RPMI7951 (cell line): ENCODE results near the gene GDF2. TPM values are rescaled to one million over a fixed set of nuclear protein-coding genes. Genes with fewer than 3 reads are reported as not detected.

ENCODE experiments used
- DNase-seq: peaks from one replicate; pipeline ENCODE4 v3.0.0-alpha.2; 2012; ENCODE audit warnings: low read depth
- total RNA-seq: library from RNA; depleted of rRNA; stranded (reverse); fragments of >200 nt; shearing (Covaris generic); gene quantifications from 2 replicates; pipeline ENCODE4 v1.2.3, GENCODE V29; 2014

GDF2 gene
- total RNA-seq, 1 experiment from 2014 or later: not detected

- DNase-seq: peak; percentile 46
Observed at GRCh38 chr10:47311932-47312662, 10.2 kb upstream of the GDF2 start.

DNA sequence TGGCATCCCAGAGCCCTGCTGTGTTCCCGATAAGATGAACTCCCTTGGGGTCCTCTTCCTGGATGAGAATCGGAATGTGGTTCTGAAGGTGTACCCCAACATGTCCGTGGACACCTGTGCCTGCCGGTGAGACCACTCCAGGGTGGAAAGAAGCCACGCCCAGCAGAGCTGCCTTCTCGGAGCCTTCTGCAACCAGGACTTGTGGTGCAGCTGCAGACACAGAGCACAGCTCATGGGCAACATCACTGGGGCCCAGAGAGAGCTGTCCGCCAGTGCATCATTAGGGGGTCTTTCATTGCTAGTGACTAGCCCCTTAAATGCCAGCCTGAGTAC is 9.6 kb upstream of the GDF2 start:
- DNase-seq: no peak

GRCh38 chr10:47314416-47314970 is 7.8 kb upstream of the GDF2 start:
- no peak for DNase-seq

- DNase-seq: no peak
Observed at GRCh38 chr10:47315421-47315820, 6.8 kb upstream of the GDF2 start.

DNA sequence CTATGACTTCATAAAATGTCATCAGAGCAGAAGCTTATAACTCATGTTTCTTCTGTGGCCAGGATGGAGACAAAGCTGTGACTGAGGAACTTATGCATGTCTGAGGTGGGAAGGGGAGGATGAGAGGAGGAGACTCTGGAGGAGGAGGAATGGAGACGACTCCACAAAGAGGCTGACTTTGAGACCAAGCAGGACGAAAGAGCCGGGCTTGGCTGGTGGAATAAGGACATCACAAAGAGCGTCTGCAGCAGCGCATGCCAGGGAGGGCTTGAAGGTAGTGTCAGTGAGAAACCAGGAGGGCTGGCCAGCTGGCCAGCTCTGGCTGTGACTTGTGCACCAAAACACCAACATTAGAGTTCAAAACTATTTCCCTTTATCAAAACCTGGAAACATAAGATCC is 6.1 kb upstream of the GDF2 start:
- no peak for DNase-seq

GRCh38 chr10:47317251-47317650 is 5.0 kb upstream of the GDF2 start:
- no peak for DNase-seq

GRCh38 chr10:47318706-47319105 is 3.5 kb upstream of the GDF2 start:
- DNase-seq: peak; percentile 18

DNA sequence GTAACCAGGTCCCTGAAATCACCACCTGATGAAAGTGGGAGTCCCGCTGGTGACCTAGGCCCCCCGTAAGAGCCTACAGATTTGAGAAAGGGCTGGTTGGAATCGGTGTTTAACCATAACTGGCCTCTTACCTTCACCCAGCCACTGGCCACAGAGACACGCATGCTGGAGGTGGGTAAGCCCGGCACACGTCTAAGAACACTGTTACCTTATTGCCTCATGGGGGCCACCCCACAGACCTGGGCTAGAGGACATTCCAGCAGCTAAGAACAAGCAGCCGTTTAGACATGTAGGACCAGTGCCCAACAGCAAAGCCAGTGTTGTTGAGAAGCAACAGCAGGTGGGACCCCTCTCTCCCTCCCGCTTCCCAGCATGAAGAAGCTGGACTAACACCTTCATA is 2.5 kb upstream of the GDF2 start:
- DNase-seq: no peak

GRCh38 chr10:47320812-47321211 is 1.4 kb upstream of the GDF2 start:
- no peak for DNase-seq

DNA sequence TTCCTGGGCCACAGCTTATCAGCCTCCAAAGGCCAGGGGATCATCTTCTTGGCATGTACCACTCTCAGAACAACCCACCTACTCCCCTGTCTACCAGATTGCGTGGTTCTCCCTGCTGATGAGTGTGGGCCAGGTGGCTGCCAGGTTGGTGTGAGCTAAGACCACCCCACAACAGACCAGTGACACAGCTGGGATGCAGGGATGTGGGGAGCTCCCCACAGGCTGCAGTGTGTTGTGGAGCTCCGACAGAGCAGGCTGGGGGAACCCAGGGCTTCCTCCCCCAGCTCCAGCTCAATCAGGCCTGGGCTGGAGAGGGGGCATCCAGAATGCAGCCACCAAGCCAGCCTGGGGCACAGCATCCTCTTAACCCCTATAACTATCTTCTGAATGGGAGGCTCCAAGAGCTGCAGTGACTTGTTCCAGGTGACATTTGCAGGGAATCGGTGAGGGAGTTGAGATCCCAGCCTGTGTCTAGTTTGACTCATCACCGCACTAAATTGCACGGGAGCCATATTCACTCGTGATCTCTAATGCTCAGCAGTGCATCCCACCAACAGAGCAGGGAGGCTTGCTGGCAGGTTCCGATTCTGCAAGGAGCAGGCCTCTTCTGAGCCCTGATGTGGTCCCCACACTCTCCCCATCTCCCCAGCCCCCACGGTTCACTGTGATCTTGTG is 596 bp upstream of the GDF2 start:
- DNase-seq: no peak

DNA sequence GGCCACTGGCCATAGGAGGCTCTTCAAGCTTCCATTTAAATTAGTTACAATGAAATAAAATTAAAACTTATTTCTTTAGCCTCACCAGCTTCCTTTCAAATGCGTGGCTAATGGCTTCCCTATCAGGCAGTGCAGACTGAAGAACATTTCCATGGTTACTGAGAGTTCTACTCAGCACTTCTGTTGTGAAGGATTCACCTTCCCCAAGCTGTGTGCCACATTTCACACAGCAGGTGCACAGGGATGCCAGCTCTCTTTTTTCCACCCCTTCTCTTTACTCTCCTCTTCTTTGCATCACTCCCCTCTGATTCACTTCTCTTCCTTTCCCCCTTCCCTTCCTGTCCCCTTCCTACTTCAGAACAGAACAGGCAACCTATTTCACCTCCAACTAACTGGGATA is 833 bp downstream of the GDF2 start:
- no peak for DNase-seq

- no peak for DNase-seq
Observed at GRCh38 chr10:47323636-47324296, 1.5 kb downstream of the GDF2 start.

- DNase-seq: no peak
Observed at GRCh38 chr10:47325303-47326291, 3.3 kb downstream of the GDF2 start.

- no peak for DNase-seq
Observed at GRCh38 chr10:47326306-47326926, 4.2 kb downstream of the GDF2 start.

GRCh38 chr10:47326927-47327330 is 4.7 kb downstream of the GDF2 start:
- no peak for DNase-seq

DNA sequence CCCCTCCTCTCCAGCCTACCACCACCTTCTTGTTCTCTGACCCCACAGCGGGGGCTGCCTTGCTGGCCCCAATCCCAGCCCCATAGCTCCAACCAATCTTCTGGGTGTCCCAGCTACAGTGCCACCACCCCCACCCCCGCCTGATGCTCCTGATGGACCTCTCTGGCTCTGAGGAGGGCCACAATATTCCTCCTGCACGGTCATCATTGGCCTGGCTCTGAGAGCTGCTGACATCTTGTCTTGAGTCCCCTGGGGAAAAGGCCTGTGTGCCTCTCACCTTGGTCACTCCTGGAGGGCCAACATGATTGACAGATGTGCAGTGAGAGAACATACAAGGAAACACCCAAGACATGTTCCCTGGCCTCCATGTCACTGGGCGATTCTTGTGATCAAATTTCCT is 7.6 kb downstream of the GDF2 start:
- DNase-seq: no peak

DNA sequence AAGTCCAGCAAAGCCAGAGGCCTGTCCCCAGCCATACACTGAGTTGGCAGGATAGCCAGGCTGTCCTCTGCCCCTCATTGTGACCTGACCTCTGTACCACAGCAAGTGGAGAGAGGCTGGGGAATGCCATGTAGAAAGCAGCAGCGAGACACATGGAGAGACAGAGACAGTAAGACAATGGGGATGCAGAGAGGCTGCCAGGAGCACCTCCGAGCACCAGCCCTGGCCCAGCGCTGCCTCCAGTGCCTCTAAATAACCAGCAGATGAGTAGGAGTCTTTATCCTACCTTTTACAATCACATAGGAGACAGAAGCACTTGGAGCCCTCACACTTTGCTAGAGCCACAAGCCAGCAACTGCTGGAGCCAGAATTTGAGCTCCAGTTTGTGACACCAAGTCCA is 8.1 kb downstream of the GDF2 start:
- no peak for DNase-seq

DNA sequence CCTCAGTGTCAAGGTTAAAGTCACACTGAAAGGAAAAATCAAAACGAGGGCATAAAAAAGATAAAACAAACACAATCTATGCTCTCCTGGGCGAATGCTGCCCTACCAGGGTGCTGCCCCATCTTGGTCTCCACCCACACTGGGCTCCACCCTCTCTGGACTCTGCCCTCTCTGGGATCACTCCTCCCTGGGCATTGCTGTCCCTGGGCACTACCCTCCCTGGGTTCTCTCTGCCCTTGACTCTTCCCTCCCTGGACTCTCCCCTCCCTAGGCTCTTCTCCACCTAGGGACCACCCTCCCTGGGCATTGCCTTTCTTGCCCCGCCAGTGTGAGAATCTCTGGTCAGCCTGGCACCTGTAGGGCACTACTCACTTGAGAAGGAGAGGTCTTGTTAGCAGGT is 8.6 kb downstream of the GDF2 start:
- no peak for DNase-seq

GRCh38 chr10:47331491-47331890 is 9.2 kb downstream of the GDF2 start:
- no peak for DNase-seq

DNA sequence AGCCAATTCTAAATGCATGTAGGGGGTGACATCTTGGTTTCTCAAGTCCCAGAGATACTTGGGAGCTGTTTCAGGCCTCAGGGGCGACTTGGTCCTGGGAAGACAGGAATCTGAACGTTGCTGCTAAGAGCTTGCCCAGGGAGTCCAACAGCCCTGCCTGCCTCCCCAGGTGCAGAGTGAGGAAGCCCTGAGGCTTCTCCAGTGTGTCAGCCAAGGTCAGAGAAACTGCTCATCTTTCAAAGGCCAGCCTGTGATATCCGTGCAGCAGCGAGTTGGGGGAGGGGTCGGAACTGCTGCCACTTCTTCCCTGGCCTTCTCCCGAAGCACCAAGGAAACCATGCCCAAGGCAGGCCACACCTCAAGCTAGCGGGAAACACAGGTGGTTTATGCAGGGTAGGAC is 9.7 kb downstream of the GDF2 start:
- DNase-seq: no peak

DNA sequence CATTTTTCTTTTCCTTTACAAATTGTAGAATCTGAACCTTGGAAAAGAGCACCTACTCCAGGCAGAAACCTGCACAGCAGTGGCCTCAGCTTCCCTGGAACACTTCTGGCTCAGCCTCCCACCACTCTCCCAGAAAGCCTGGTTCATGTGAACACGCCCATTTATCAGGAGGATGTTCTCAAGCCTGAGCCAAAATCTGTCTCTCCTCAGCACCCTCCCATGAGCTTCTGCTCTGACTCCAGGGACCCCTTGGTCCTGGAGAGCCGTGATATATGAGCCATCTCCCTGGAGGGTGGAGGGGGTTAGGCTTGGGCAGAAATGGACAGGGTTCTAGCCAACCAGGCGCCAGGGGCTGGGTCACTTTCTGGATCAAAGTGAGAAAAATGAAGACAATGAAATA is 10.1 kb downstream of the GDF2 start:
- DNase-seq: no peak
